Measurements from ENCODE around the gene STK11.

Gene STK11

GRCh38 chr19:1167687-1168571, 37.6 kb upstream of the STK11 start:
- Histone ChIP-seq H3K27ac (peak overlapping the region; percentile 26 to 79 (median 70); a peak in 20 of 22 replicates), H3K9me3 (replicated peaks in 1 of 11) (no peaks in the 10 kb centered on the region), H4K20me1 (peaks cover 88 to 100% (median 92%) of the 10 kb centered on the region in 11 experiments), H3K36me3 (peaks cover 0 to 38% (median 11%) of the 10 kb centered on the region in 11 experiments; a peak in 12 of 22 replicates), H3K4me1 (peaks cover 83 to 93% (median 90%) of the 10 kb centered on the region in 10 experiments), H3K4me3 (peak overlapping the region; percentile 23 to 64 (median 42); a peak in 19 of 20 replicates), H3K27me3 (no peaks in the 10 kb centered on the region), H3K9ac (peak overlapping the region; percentile 50 to 73 (median 63)), H3K4me2 (peak overlapping the region; percentile 83 to 99 (median 95))
- no peak for TF ChIP-seq Cebpa-rat (IDR thresholded peaks at IDR 0.05)

GRCh38 chr19:1168572-1169410, 36.8 kb upstream of the STK11 start:
- Histone ChIP-seq H3K27me3 (no peaks in the 10 kb centered on the region), H3K4me2 (peak overlapping the region; percentile 83 to 99 (median 95)), H3K4me1 (peaks cover 77 to 86% (median 82%) of the 10 kb centered on the region in 10 experiments), H4K20me1 (peaks cover 79 to 94% (median 84%) of the 10 kb centered on the region in 11 experiments), H3K9me3 (replicated peaks in 1 of 11) (no peaks in the 10 kb centered on the region), H3K4me3 (peak overlapping the region; percentile 23 to 64 (median 42); a peak in 19 of 20 replicates), H3K9ac (peak overlapping the region; percentile 50 to 73 (median 63)), H3K27ac (peak overlapping the region; percentile 26 to 79 (median 70); a peak in 21 of 22 replicates), H3K36me3 (peaks cover 0 to 38% (median 5%) of the 10 kb centered on the region in 11 experiments; a peak in 12 of 22 replicates)
- no peak for TF ChIP-seq Cebpa-rat (IDR thresholded peaks at IDR 0.05)

GRCh38 chr19:1169411-1169791, 36.2 kb upstream of the STK11 start:
- no peaks in the 10 kb centered on the region for H3K27me3 ChIP-seq
- peak overlapping the region; percentile 12 to 79 (median 70); a peak in 20 of 22 replicates for H3K27ac ChIP-seq
- peak overlapping the region in 9 of 10 experiments; percentile 23 to 64 (median 42); a peak in 13 of 20 replicates for H3K4me3 ChIP-seq
- peaks cover 75 to 88% (median 80%) of the 10 kb centered on the region in 11 experiments for H4K20me1 ChIP-seq
- peak overlapping the region; percentile 83 to 99 (median 95) for H3K4me2 ChIP-seq
- H3K9me3 ChIP-seq (replicated peaks in 1 of 11), result no peaks in the 10 kb centered on the region
- H3K9ac ChIP-seq, result peak overlapping the region; percentile 48 to 73 (median 63); a peak in 20 of 22 replicates
- TF ChIP-seq Cebpa-rat (IDR thresholded peaks at IDR 0.05), result no peak
- H3K36me3 ChIP-seq, result peaks cover 0 to 38% (median 5%) of the 10 kb centered on the region in 11 experiments; a peak in 12 of 22 replicates
- peaks cover 75 to 85% (median 81%) of the 10 kb centered on the region in 10 experiments for H3K4me1 ChIP-seq

- no peaks in the 10 kb centered on the region for H3K9me3 ChIP-seq (replicated peaks in 1 of 11)
- H3K4me3 ChIP-seq, result 0 out of 20 replicates have a peak overlapping the region, but pooled peaks of 1 of the 10 experiments have one; percentile 64
- peak overlapping the region in 5 of 11 experiments; percentile 61 to 73 (median 67); a peak in 5 of 22 replicates for H3K9ac ChIP-seq
- H3K4me2 ChIP-seq, result peak overlapping the region; percentile 83 to 99 (median 95); a peak in 20 of 22 replicates
- no peaks in the 10 kb centered on the region for H3K27me3 ChIP-seq
- H3K4me1 ChIP-seq, result peaks cover 83 to 89% (median 86%) of the 10 kb centered on the region in 10 experiments
- peaks cover 71 to 81% (median 76%) of the 10 kb centered on the region in 11 experiments for H4K20me1 ChIP-seq
- H3K27ac ChIP-seq, result peak overlapping the region in 4 of 11 experiments; percentile 68 to 79 (median 74); a peak in 7 of 22 replicates
- TF ChIP-seq Cebpa-rat (IDR thresholded peaks at IDR 0.05), result no peak
- H3K36me3 ChIP-seq, result peaks cover 0 to 38% (median 5%) of the 10 kb centered on the region in 11 experiments; a peak in 12 of 22 replicates
Observed at GRCh38 chr19:1169921-1170885, 35.4 kb upstream of the STK11 start.

- H3K9ac ChIP-seq, result peak overlapping the region in 8 of 11 experiments; percentile 17 to 96 (median 90); a peak in 8 of 22 replicates
- peak overlapping the region; percentile 93 to 99 (median 97) for H3K4me2 ChIP-seq
- H3K36me3 ChIP-seq, result peaks cover 0 to 38% (median 5%) of the 10 kb centered on the region in 11 experiments; a peak in 12 of 22 replicates
- no peaks in the 10 kb centered on the region for H3K27me3 ChIP-seq
- H3K4me1 ChIP-seq, result peaks cover 79 to 89% (median 88%) of the 10 kb centered on the region in 10 experiments
- no peak for TF ChIP-seq Cebpa-rat (IDR thresholded peaks at IDR 0.05)
- H4K20me1 ChIP-seq, result peaks cover 64 to 71% (median 68%) of the 10 kb centered on the region in 11 experiments
- H3K27ac ChIP-seq, result no peak overlapping the region
- H3K9me3 ChIP-seq (replicated peaks in 1 of 11), result no peaks in the 10 kb centered on the region
- peak overlapping the region in 4 of 10 experiments; percentile 83 to 94 (median 90); a peak in 4 of 20 replicates for H3K4me3 ChIP-seq
Observed at GRCh38 chr19:1170938-1171754, 34.4 kb upstream of the STK11 start.

GRCh38 chr19:1171755-1172352, 33.7 kb upstream of the STK11 start:
- Histone ChIP-seq H3K27ac (peak overlapping the region in 7 of 11 experiments; percentile 82 to 93 (median 86); a peak in 11 of 22 replicates), H3K9me3 (replicated peaks in 1 of 11) (no peaks in the 10 kb centered on the region)

More at GRCh38 chr19:1171755-1172352, 33.7 kb upstream of the STK11 start:
- Histone ChIP-seq H3K4me3 (peak overlapping the region; percentile 75 to 94 (median 82); a peak in 18 of 20 replicates), H3K4me2 (peak overlapping the region; percentile 93 to 99 (median 97)), H3K9ac (peak overlapping the region; percentile 88 to 96 (median 90); a peak in 21 of 22 replicates), H4K20me1 (peaks cover 57 to 64% (median 61%) of the 10 kb centered on the region in 11 experiments), H3K4me1 (peaks cover 72 to 89% (median 88%) of the 10 kb centered on the region in 10 experiments), H3K36me3 (peaks cover 0 to 32% (median 5%) of the 10 kb centered on the region in 11 experiments; a peak in 12 of 22 replicates), H3K27me3 (no peaks in the 10 kb centered on the region)
- no peak for TF ChIP-seq Cebpa-rat (IDR thresholded peaks at IDR 0.05)

Measured in BLaER1 treated with 17β-estradiol and CSF1 and Interleukin-3, amounts not matched to agents 10 nM and 100 nM (cell line).